ENCODE measurements around the gene C1D.

Gene C1D

DNA sequence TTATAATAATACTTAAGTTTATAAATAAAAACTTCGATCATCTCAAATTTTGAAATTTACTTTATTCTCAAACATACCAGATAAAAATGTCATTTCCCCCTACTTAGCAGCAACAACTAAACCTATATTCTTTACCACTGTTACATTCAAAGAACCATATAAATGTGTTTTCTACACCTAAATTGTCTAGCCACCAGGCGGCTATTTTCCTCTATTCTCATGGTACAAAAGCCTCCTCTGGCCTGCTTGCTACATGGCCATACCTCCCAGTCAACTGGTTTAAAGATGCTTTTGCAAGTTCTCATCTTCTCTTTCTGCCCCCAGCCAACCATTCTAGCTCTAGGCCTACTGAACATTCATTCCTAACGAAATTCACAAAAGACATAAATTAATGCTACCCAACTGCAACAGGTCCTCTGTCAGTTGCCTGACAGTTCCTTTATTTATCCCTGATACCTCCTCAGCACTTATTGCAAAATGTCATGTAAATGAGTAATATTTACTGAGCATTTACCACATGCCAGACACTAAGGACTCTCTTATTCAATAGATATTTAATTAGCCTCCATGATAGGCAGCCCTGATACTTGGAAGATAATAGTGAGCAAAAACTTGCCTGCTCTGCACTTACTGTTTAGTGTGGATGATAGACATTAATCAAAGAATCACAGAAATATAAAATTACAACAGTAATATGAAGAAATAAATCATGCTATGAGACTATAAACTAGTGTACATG, 5.0 kb downstream of the C1D start:
- DNase-seq (ENCODE audit: low read depth): no peak

DNA sequence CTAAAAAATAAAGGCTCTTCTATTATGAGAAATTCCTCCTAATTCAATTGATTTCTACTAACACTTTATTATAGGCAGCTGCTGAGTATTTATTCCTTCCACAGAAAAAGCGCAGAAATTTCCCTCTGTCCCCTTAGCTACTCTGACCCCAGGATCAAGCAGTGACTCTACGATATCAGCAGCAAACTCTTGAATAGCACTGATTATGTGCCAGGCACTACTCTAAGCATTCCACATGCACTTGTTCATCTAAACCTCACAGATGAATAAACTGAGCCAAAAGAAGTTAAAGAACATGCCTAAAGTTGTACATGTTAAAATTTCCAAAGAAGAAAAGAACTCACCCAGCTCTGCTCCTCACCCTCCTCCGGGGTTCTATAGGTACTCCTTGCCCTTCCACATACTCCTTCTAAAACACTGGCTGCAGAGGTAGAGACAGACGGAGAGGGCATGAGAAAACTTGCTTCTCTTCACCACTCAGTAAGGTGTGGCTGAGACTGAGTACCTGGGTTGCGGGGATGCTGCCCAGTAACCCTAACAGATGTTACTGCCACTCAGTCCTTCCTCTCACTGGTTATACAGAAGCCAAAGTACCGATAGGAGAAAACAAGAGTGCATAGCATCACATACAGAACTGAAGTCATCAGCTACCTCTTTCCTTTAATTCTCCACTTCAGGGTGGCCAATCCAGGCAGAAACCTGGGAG, 9.9 kb downstream of the C1D start:
- DNase-seq (ENCODE audit: low read depth): no peak

DNA sequence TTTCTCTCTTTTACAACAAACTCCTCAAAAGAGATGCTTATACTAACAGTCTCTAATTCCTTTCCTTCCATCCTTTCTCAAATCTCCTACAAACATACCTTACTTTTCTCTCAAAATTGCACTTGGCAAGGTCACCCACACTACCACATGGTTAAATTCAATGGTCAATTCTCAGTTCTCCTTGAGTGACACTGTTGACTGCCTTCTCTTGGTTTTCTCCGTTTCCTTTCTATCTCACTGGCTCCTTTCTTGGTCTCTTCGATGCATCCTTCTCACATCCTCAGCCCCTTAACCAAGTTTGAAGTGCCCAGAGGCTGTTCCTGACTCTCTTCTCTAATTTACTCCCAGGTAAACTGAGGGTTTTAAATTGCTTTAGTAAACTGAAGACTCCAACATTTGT, 12.5 kb downstream of the C1D start:
- no peak for DNase-seq (ENCODE audit: low read depth)

DNA sequence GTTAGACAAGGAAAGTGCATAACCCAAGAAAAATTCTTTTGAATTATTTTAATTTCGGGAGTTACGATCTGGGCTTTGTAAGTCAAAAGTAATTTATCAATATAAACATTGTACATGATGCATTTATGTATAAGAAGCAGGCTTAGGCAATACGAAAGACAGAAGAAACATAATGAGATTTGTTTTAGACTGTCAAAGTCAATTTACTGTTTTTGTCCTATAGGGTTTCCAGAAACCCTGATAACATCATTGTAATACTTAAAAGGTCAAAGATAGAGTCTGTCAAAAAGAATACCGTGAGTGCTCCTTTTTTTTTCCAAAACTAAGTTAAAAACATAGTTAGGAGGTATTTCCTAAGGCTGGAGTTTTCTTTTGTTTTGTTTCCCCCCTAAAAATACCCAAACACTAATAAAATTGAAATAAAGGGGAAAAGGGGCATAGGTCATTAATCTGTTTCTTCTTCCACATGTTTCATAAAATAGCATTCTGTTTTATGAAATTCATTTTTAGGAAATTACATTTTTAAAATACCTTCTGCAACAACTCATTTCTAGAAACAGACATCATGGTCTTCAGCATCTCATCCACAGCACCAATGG, 16.1 kb downstream of the C1D start:
- DNase-seq (ENCODE audit: low read depth): no peak

GRCh38 chr2:68046224-68046623, 16.6 kb downstream of the C1D start:
- DNase-seq (ENCODE audit: low read depth): no peak

DNA sequence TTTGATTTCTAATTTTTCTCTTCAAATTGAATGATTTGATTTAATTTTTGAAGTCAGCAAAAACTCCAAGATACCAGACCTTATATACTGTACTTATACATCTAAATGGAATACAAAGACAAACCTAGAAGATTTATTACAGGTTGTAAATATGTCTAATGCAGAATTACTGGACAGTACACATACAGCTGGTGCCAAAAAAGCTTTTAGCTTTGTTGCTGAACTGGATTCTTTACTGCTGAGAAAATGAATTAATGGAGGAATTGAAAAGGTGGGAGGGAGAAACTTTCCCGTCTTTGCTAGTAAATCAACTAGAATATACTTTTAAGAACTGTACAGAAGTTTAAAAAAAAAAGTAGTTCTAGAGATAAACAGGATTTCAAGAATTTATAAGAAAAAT, 17.5 kb downstream of the C1D start:
- no peak for DNase-seq (ENCODE audit: low read depth)

GRCh38 chr2:68044099-68044498, 18.7 kb downstream of the C1D start:
- DNase-seq (ENCODE audit: low read depth): no peak

GRCh38 chr2:68043695-68044094, 19.1 kb downstream of the C1D start:
- no peak for DNase-seq (ENCODE audit: low read depth)

GRCh38 chr2:68043032-68043431, 19.8 kb downstream of the C1D start:
- DNase-seq (ENCODE audit: low read depth): no peak

- no peak for DNase-seq (ENCODE audit: low read depth)
These were observed 21.0 kb downstream of the C1D start for GRCh38 chr2:68041704-68042245.

GRCh38 chr2:68040078-68040477, 22.7 kb downstream of the C1D start:
- DNase-seq (ENCODE audit: low read depth): no peak

- DNase-seq (ENCODE audit: low read depth): no peak
These were observed 23.5 kb downstream of the C1D start for GRCh38 chr2:68039317-68039716.

- DNase-seq (ENCODE audit: low read depth): no peak
These were observed 30.1 kb downstream of the C1D start for GRCh38 chr2:68032702-68033101.

GRCh38 chr2:68031542-68032160, 31.2 kb downstream of the C1D start:
- no peak for DNase-seq (ENCODE audit: low read depth)

GRCh38 chr2:68031043-68031442, 31.8 kb downstream of the C1D start:
- DNase-seq (ENCODE audit: low read depth): no peak

DNA sequence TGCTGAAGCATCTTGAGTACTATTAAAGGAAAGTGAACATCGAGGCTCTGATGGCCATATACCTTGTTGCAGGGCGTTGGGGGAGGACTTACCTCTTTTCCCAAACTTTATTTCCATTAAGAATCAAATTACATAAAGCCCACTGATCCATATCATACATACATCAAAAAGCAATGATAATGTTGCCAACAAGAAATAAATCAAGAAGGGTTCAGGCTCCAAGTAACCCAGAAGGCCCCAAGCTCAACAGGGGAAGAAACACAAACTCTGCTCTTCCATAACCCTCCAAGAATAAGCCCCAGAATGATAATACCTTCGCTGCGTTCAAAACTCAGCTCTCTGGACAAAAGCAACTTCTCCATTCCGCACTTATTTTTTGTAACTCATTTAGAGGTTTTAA, 32.3 kb downstream of the C1D start:
- no peak for DNase-seq (ENCODE audit: low read depth)

DNA sequence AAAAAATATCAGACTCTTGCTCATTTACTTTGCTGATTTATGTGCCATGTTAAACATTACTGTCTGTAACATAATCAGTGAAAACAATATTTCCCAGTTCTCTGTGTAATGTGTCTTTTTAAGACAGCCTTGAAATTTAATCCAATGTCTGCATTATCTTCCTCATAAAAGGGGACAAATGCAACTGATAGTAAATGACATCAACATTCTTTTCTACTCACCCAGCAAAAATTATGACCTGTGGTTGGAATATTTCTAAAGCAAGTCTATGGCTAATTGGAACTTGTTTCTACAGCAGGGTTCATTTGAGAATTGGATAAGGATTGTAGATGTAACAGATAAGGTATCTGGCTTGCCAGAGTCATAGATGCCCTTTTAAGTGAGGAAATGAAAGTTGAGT, 34.8 kb downstream of the C1D start:
- no peak for DNase-seq (ENCODE audit: low read depth)

DNA sequence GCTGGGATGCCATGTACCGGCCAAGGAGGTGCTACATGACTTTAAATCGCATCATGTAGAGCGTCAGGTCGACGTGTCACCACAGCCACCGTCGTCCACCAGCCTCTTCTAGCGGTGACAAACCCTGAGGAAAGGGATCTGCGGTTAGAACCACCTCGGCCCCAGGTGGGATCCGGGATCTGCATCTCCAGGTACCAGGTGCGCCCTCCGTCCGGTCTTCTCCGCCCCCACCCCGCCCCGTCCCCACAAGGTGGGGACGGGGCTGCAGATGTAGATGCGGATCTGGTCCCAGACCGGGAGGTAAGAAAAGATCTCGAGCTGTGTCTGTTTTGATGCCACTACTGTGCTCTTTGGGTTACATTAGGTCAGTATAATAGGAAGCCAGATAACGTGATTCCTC, 38.4 kb downstream of the C1D start:
- DNase-seq (ENCODE audit: low read depth): no peak

GRCh38 chr2:68023904-68024303, 38.9 kb downstream of the C1D start:
- DNase-seq (ENCODE audit: low read depth): no peak

- DNase-seq (ENCODE audit: low read depth): no peak
These were observed 44.1 kb downstream of the C1D start for GRCh38 chr2:68018727-68019126.

- no peak for DNase-seq (ENCODE audit: low read depth)
These were observed 53.3 kb downstream of the C1D start for GRCh38 chr2:68009526-68009925.

DNA sequence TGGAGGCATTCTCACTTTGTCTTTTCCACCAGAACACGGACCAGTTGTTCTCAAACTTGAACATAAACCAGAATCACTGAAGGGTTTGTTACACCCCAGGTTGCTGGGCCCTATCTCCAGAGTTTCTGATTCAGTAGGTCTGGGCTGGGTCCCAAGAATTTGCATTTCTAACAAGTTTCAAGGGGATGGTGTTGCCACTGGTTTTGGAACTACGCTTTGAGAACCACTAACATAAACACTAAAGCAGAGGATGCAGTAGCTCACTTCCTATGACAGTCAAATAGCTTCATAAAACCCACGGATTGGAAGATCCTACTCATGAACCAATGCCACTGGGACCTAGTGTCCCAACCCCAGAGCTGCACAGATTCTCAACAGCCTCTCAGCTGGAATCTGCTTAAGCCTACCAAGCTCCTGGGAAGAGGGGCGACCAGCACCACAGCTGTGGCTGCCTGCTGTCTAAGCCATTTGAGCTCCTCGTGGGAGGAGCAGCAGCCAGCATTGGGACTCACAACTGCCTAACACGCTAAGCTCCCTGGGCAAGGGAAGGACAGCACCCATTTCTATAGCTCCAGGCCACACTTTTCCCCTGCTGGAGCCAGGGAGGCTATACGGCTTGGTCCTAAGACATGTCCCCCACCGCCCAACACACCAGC, 62.5 kb downstream of the C1D start:
- no peak for DNase-seq (ENCODE audit: low read depth)
